K562 (cell line): Measurements from ENCODE around the gene SF3B3.

Experiments
- CBFA2T3 ChIP-seq: fragments of 450-650 bp; IDR thresholded peaks from 2 replicates; pipeline ENCODE4 v1.6.1; 2017
- FOS ChIP-seq: IDR thresholded peaks from 3 replicates; pipeline ENCODE4 v1.6.1; 2011; ENCODE audit not compliant: insufficient read length; ENCODE audit errors: extremely low read depth
- FOXM1 ChIP-seq, 2 experiments: fragments of 450-650 bp in 1 of 2; sonication (generic) in 1 of 2; formaldehyde crosslinking in 1 of 2; IDR thresholded peaks; 2 replicates each; pipeline versions ENCODE4 v1.6.1 to v1.9.0; 2017 to 2022; ENCODE audit warnings: low read depth in 2 of 2, mild to moderate bottlenecking in 2 of 2, missing genetic modification reagents in 1 of 2, moderate library complexity in 1 of 2
- PKNOX1 ChIP-seq: fragments of 450-650 bp; IDR thresholded peaks from 2 replicates; pipeline ENCODE4 v1.6.1; 2016
- SMAD3 ChIP-seq: fragments of 450-650 bp; formaldehyde crosslinking; conservative IDR thresholded peaks from 2 replicates; pipeline ENCODE4 v1.4.0; 2020; ENCODE audit warnings: mild to moderate bottlenecking
- SMC3 ChIP-seq: conservative IDR thresholded peaks from 2 replicates; pipeline ENCODE4 v1.6.1; 2011; ENCODE audit warnings: low read depth, low read length, improper control_type of control experiment; ENCODE audit not compliant: insufficient read depth
- SRSF3 ChIP-seq: fragments of 200-400 bp; formaldehyde crosslinking; IDR thresholded peaks from 2 replicates; pipeline ENCODE4 v1.6.1; 2016; ENCODE audit warnings: mild to moderate bottlenecking, low read length, moderate library complexity; ENCODE audit not compliant: insufficient read depth
- YBX1 ChIP-seq: fragments of 450-650 bp; IDR thresholded peaks from 2 replicates; pipeline ENCODE4 v1.7.1; 2016; ENCODE audit warnings: mild to moderate bottlenecking
- YY1 ChIP-seq, 3 experiments: IDR thresholded peaks; 2 replicates each; pipeline ENCODE4 v1.6.1; 2011; ENCODE audit warnings: low read length in 2 of 3, mild to moderate bottlenecking in 2 of 3, moderate library complexity in 2 of 3, borderline replicate concordance in 1 of 3, control low read depth in 1 of 3, low read depth in 1 of 3; ENCODE audit not compliant: insufficient read depth in 3 of 3, insufficient replicate concordance in 2 of 3, control insufficient read depth in 1 of 3, insufficient read length in 1 of 3; ENCODE audit errors: extremely low read depth in 1 of 3
- ZNF24 ChIP-seq: fragments of 450-650 bp; IDR thresholded peaks from 2 replicates; pipeline ENCODE4 v1.6.1; 2016
- ZNF354B ChIP-seq: fragments of 250-450 bp; sonication (Bioruptor Pico); IDR thresholded peaks from 2 replicates; pipeline ENCODE4 v1.4.0; 2020
- TF ChIP-seq, protein P1 (sequence below), 3 experiments: IDR thresholded peaks in 2 of 3; conservative IDR thresholded peaks in 1 of 3; 2 replicates each; pipeline ENCODE4 v1.5.1; 2011 to 2012; ENCODE audit warnings: low read length in 3 of 3, mild to moderate bottlenecking in 3 of 3, control low read depth in 2 of 3, improper control_type of control experiment in 1 of 3, inconsistent platforms in 1 of 3, low read depth in 1 of 3, mixed read lengths in 1 of 3, moderate library complexity in 1 of 3; ENCODE audit not compliant: insufficient read depth in 2 of 3
- TF ChIP-seq, protein P2 (sequence below): sonication (generic); formaldehyde crosslinking; IDR thresholded peaks from 2 replicates; pipeline ENCODE4 v1.8.0; 2022; ENCODE audit warnings: missing genetic modification reagents, mild to moderate bottlenecking, borderline replicate concordance
- TF ChIP-seq, protein P3 (sequence below): sonication (generic); formaldehyde crosslinking; IDR thresholded peaks from 2 replicates; pipeline ENCODE4 v1.8.0; 2022; ENCODE audit warnings: mild to moderate bottlenecking, missing genetic modification reagents

GRCh38 chr16:70571623-70572022 is 48.0 kb downstream of the SF3B3 start:
- TF ChIP-seq, protein P1, sequence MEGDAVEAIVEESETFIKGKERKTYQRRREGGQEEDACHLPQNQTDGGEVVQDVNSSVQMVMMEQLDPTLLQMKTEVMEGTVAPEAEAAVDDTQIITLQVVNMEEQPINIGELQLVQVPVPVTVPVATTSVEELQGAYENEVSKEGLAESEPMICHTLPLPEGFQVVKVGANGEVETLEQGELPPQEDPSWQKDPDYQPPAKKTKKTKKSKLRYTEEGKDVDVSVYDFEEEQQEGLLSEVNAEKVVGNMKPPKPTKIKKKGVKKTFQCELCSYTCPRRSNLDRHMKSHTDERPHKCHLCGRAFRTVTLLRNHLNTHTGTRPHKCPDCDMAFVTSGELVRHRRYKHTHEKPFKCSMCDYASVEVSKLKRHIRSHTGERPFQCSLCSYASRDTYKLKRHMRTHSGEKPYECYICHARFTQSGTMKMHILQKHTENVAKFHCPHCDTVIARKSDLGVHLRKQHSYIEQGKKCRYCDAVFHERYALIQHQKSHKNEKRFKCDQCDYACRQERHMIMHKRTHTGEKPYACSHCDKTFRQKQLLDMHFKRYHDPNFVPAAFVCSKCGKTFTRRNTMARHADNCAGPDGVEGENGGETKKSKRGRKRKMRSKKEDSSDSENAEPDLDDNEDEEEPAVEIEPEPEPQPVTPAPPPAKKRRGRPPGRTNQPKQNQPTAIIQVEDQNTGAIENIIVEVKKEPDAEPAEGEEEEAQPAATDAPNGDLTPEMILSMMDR (IDR thresholded peaks at IDR 0.05 in 2 of 3, conservative IDR thresholded peaks at IDR 0.05 in 1 of 3; ENCODE audit: insufficient read depth in 2 of 3, low read depth in 1 of 3, low read length in 3 of 3) = no peak
- TF ChIP-seq, protein P2, sequence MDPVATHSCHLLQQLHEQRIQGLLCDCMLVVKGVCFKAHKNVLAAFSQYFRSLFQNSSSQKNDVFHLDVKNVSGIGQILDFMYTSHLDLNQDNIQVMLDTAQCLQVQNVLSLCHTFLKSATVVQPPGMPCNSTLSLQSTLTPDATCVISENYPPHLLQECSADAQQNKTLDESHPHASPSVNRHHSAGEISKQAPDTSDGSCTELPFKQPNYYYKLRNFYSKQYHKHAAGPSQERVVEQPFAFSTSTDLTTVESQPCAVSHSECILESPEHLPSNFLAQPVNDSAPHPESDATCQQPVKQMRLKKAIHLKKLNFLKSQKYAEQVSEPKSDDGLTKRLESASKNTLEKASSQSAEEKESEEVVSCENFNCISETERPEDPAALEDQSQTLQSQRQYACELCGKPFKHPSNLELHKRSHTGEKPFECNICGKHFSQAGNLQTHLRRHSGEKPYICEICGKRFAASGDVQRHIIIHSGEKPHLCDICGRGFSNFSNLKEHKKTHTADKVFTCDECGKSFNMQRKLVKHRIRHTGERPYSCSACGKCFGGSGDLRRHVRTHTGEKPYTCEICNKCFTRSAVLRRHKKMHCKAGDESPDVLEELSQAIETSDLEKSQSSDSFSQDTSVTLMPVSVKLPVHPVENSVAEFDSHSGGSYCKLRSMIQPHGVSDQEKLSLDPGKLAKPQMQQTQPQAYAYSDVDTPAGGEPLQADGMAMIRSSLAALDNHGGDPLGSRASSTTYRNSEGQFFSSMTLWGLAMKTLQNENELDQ (CRISPR knock-in tag) = no peak
- TF ChIP-seq FOS (no peak), SRSF3 (no peak), ZNF24 (no peak), YBX1 (no peak), YY1 (IDR thresholded peaks at IDR 0.05; ENCODE audit: borderline replicate concordance in 1 of 3, control insufficient read depth in 1 of 3, extremely low read depth in 1 of 3, insufficient read depth in 3 of 3, insufficient read length in 1 of 3, insufficient replicate concordance in 2 of 3, low read depth in 1 of 3, low read length in 2 of 3) (no peak), ZNF354B (no peak), CBFA2T3 (no peak), FOXM1 (IDR thresholded peaks at IDR 0.05; ENCODE audit: low read depth) (no peak), FOXM1 (CRISPR knock-in tag; IDR thresholded peaks at IDR 0.05; ENCODE audit: low read depth) (no peak), PKNOX1 (no peak), SMAD3 (no peak), SMC3 (no peak)
- TF ChIP-seq, protein P3, sequence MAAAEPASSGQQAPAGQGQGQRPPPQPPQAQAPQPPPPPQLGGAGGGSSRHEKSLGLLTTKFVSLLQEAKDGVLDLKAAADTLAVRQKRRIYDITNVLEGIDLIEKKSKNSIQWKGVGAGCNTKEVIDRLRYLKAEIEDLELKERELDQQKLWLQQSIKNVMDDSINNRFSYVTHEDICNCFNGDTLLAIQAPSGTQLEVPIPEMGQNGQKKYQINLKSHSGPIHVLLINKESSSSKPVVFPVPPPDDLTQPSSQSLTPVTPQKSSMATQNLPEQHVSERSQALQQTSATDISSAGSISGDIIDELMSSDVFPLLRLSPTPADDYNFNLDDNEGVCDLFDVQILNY (CRISPR knock-in tag) = no peak
